NOMO-1 treated with DMSO at 0.1 percent for 48 hours (cell line): ENCODE results near the gene IL16.
A peak's percentile ranks its signal among the peaks of the same experiment; 100 is the strongest.
"Not testable (repeated sequence)": the region's sequence is repeated elsewhere in the genome, so short reads cannot be mapped to it uniquely, and the experiment has no call there.

Experiments used
- DNase-seq: peaks from one replicate; lab custom pipeline; 2025; ENCODE audit not compliant: unreplicated experiment; lab: John Stamatoyannopoulos, UW

Gene IL16

GRCh38 chr15:81196576-81197254 lies at the start of gene IL16:
IL16 (plus strand) TSS chr15:81196879; CDS start chr15:81225400, 28,521 bp downstream.
- no peak for DNase-seq

- no peak for DNase-seq
Observed at GRCh38 chr15:81151389-81151788, 45.3 kb upstream of the IL16 start.

- no peak for DNase-seq
Observed at GRCh38 chr15:81152339-81152738, 44.3 kb upstream of the IL16 start.

- DNase-seq: no peak
Observed at GRCh38 chr15:81152799-81153198, 43.9 kb upstream of the IL16 start.

GRCh38 chr15:81155375-81156218 lies 41.1 kb upstream of the IL16 start:
- peak; percentile 76 for DNase-seq

GRCh38 chr15:81156324-81156723 lies 40.4 kb upstream of the IL16 start:
- DNase-seq: no peak

- DNase-seq: no peak
Observed at GRCh38 chr15:81157195-81157938, 39.3 kb upstream of the IL16 start.

GRCh38 chr15:81157939-81158223 lies 38.8 kb upstream of the IL16 start:
- DNase-seq: no peak

GRCh38 chr15:81158561-81158960 lies 38.1 kb upstream of the IL16 start:
- not testable (repeated sequence) for DNase-seq

- DNase-seq: no peak
Observed at GRCh38 chr15:81160312-81161159, 36.1 kb upstream of the IL16 start.

GRCh38 chr15:81161160-81161673 lies 35.5 kb upstream of the IL16 start:
- no peak for DNase-seq

- DNase-seq: no peak
Observed at GRCh38 chr15:81161851-81162250, 34.8 kb upstream of the IL16 start.

- DNase-seq: no peak
Observed at GRCh38 chr15:81163961-81164800, 32.5 kb upstream of the IL16 start.

GRCh38 chr15:81165535-81165934 lies 31.1 kb upstream of the IL16 start:
- no peak for DNase-seq

- no peak for DNase-seq
Observed at GRCh38 chr15:81166636-81167305, 29.9 kb upstream of the IL16 start.

- no peak for DNase-seq
Observed at GRCh38 chr15:81168131-81168526, 28.6 kb upstream of the IL16 start.

GRCh38 chr15:81168644-81169043 lies 28.0 kb upstream of the IL16 start:
- DNase-seq: no peak

GRCh38 chr15:81170511-81170910 lies 26.2 kb upstream of the IL16 start:
- DNase-seq: no peak

- DNase-seq: no peak
Observed at GRCh38 chr15:81171286-81171685, 25.4 kb upstream of the IL16 start.
